Smooth muscle cell of the coronary artery (primary cell): Measurements from ENCODE around the gene GSTM3. TPM values are rescaled to one million over a fixed set of nuclear protein-coding genes. Genes with fewer than 3 reads are reported as not detected.

Experiments
- total RNA-seq: library from RNA; depleted of rRNA; stranded (reverse); fragments of >200 nt; gene quantifications from 2 replicates; pipeline ENCODE4 v1.2.3, GENCODE V29; 2014; ENCODE audit warnings: low replicate concordance

Gene GSTM3
- 37.6 and 107 TPM in 2 replicates for total RNA-seq

GRCh38 chr1:109740615-109741373 is at the start of gene GSTM3:
Gene GSTM3, minus strand, starts transcription at chr1:109741038. Its CDS starts 751 bp downstream, at chr1:109740287.

GRCh38 chr1:109763646-109764415 is 23.0 kb upstream of the GSTM3 start, which contains the start of gene EPS8L3:
Gene EPS8L3, minus strand, starts transcription at chr1:109763923. Its CDS starts 2,174 bp downstream, at chr1:109761749.

GRCh38 chr1:109711593-109712320 is 29.1 kb downstream of the GSTM3 start, which contains the start of gene GSTM5:
Gene GSTM5, plus strand, starts transcription at chr1:109712251. Its CDS starts 62 bp downstream, at chr1:109712313.

GRCh38 chr1:109687641-109688499 is 53.0 kb downstream of the GSTM3 start, which contains the start of gene GSTM1:
Gene GSTM1, plus strand, starts transcription at chr1:109687817. Its CDS starts 57 bp downstream, at chr1:109687874.

Other genes with a start within 250 kb of the GSTM3 start
- gene CYB561D1, start 246.9 kb downstream of the GSTM3 start, total RNA-seq: 3.2 and 4.3 TPM in 2 replicates
- 0.15 and 2.1 TPM in 2 replicates for gene AMIGO1, start 231.3 kb downstream of the GSTM3 start, total RNA-seq
- not detected in 2 replicates for gene GPR61, start 201.2 kb downstream of the GSTM3 start, total RNA-seq
- gene GNAI3, start 192.4 kb downstream of the GSTM3 start, total RNA-seq: 13.0 and 13.8 TPM in 2 replicates
- 0.38 TPM in 1 of 2 replicates, not detected in the other for gene GNAT2, start 121.4 kb downstream of the GSTM3 start, total RNA-seq
- gene AMPD2, start 121.2 kb downstream of the GSTM3 start, total RNA-seq: 65.4 and 69.8 TPM in 2 replicates
- gene GSTM4, start 84.9 kb downstream of the GSTM3 start, total RNA-seq: 5.7 and 9.9 TPM in 2 replicates
- 8.0 and 15.0 TPM in 2 replicates for gene GSTM2, start 73.0 kb downstream of the GSTM3 start, total RNA-seq
- gene GSTM1, start 53.2 kb downstream of the GSTM3 start, total RNA-seq: 6.1 and 8.8 TPM in 2 replicates
- 0.60 and 9.0 TPM in 2 replicates for gene GSTM5, start 28.8 kb downstream of the GSTM3 start, total RNA-seq
- not detected in 2 replicates for gene EPS8L3, start 22.9 kb upstream of the GSTM3 start, total RNA-seq
- 13.6 and 60.3 TPM in 2 replicates for gene CSF1, start 169.8 kb upstream of the GSTM3 start, total RNA-seq
- 58.8 and 59.9 TPM in 2 replicates for gene AHCYL1, start 243.7 kb upstream of the GSTM3 start, total RNA-seq